Measurements from ENCODE around the gene TPRN. TPM values are rescaled to one million over a fixed set of nuclear protein-coding genes. Genes with fewer than 3 reads are reported as not detected.

The TPRN gene
- polyA plus RNA-seq, 1 of the 3 experiments (the other 2 are of a cell fraction) = 5.2 TPM

DNA sequence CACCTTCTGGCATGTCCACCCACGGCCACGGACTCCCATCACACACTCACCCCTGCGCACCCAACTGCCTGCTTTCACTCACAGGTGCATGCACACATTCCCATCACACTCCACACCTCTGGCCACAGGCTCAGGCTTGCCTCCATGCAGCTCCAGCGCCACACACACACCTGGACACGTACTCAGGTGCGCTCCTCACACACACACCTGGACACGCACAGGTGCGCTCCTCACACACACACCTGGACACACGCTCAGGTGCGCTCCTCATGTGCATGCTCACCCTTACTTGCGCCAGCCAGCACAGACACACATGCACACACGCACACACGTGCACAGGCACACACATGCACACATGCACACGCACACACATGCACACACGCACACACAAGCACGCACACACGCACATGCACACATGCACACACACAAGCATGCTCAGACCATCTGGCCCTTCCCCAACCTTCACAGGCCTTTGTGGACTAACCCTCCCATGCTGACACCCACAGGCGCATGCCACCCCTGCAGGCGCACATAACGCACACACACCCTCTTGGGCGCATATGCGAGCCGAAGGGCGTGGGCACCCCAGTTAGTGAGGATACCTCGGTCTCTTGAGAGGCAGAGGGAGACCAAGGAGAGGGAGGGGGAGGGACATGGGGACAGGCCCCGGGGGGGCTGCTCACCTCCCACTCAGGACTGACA is 53.3 kb downstream of the TPRN start:
- H3K9me3 ChIP-seq = no peaks in the 10 kb centered on the region
- no peaks in the 10 kb centered on the region for H3K36me3 ChIP-seq (replicated peaks in 1 of 2; ENCODE audit: control insufficient read depth in 1 of 2, insufficient read depth in 2 of 2, low read length in 1 of 2)
- no peak overlapping the region for H3K4me2 ChIP-seq
- no peak overlapping the region for H2AFZ ChIP-seq (ENCODE audit: low read depth)
- H3F3A ChIP-seq (replicated peaks; ENCODE audit: insufficient read depth) = no peaks in the 10 kb centered on the region
- H3K27me3 ChIP-seq (ENCODE audit: insufficient read depth) = no peaks in the 10 kb centered on the region
- H3K4me1 ChIP-seq (ENCODE audit: control insufficient read depth in 1 of 2, insufficient read depth in 2 of 2, low read depth in 1 of 2, low read length in 1 of 2) = no peaks in the 10 kb centered on the region
- H3K9ac ChIP-seq = no peak overlapping the region
- TF ChIP-seq REST (IDR thresholded peaks at IDR 0.05; ENCODE audit: low read depth, low read length) (no peak), FOSL2 (IDR thresholded peaks at IDR 0.05; ENCODE audit: borderline replicate concordance, low read depth) (no peak), PBX3 (IDR thresholded peaks at IDR 0.05) (no peak), MEF2A (IDR thresholded peaks at IDR 0.05; ENCODE audit: borderline replicate concordance, low read depth) (no peak), MAX (IDR thresholded peaks at IDR 0.05; ENCODE audit: low read depth) (no peak), ELF1 (IDR thresholded peaks at IDR 0.05) (no peak), FOXM1 (IDR thresholded peaks at IDR 0.05; ENCODE audit: low read depth) (no peak), FOXJ3 (CRISPR knock-in tag; IDR thresholded peaks at IDR 0.05) (no peak)
- H4K20me1 ChIP-seq (ENCODE audit: insufficient read depth) = no peaks in the 10 kb centered on the region
- ChIA-PET CTCF (interaction anchor here (1.9 kb wide), 1 partner anchor 10 kb away, joined by 5 read pairs; no protein-coding TSS in a partner anchor), POLR2A (no interaction called here)
- H3K4me3 ChIP-seq (ENCODE audit: low read depth in 2 of 2, low read length in 1 of 2) = no peak overlapping the region
- no peaks in the 10 kb centered on the region for H3K9me2 ChIP-seq
- H3K27ac ChIP-seq (ENCODE audit: low read depth in 2 of 2, low read length in 1 of 2) = no peak overlapping the region
- 84% methylated on average over 26 of the region's 26 CpGs for WGBS (ENCODE audit: low lambda C conversion rate)
- no peak for DNase-seq
- no peaks in the 10 kb centered on the region for H3K79me2 ChIP-seq (ENCODE audit: insufficient read depth)

DNA sequence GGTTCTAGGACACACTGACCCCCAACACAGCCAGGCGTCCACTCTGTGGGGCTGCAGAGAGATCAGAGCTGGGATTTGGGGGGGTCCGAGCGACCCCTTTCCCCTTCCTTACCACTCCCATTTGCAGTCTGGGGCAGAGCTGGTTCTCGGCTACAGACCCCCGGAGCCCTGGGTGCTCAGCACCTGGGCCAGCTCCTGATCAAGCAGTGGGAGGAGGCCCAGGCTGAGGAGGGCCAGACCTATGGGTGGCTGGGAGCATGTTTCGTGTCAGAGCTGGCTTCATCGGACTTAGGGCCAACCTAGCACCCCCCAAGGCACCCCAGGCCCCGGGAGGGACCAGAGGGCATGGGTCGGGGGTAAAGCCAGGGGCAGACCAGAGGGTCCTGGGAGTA is 54.0 kb downstream of the TPRN start:
- no peak overlapping the region for H3K4me2 ChIP-seq
- POLR2A ChIA-PET = no interaction called here
- CTCF ChIA-PET = interaction anchor here (1.9 kb wide), 1 partner anchor 10 kb away, joined by 5 read pairs; no protein-coding TSS in a partner anchor
- H4K20me1 ChIP-seq (ENCODE audit: insufficient read depth) = no peaks in the 10 kb centered on the region
- no peaks in the 10 kb centered on the region for H3K9me2 ChIP-seq
- H2AFZ ChIP-seq (ENCODE audit: low read depth) = no peak overlapping the region
- H3K79me2 ChIP-seq (ENCODE audit: insufficient read depth) = no peaks in the 10 kb centered on the region
- no peaks in the 10 kb centered on the region for H3K9me3 ChIP-seq
- H3K36me3 ChIP-seq (replicated peaks in 1 of 2; ENCODE audit: control insufficient read depth in 1 of 2, insufficient read depth in 2 of 2, low read length in 1 of 2) = no peaks in the 10 kb centered on the region
- H3K27ac ChIP-seq (ENCODE audit: low read depth in 2 of 2, low read length in 1 of 2) = no peak overlapping the region
- no peak overlapping the region for H3K4me3 ChIP-seq (ENCODE audit: low read depth in 2 of 2, low read length in 1 of 2)
- H3K4me1 ChIP-seq (ENCODE audit: control insufficient read depth in 1 of 2, insufficient read depth in 2 of 2, low read depth in 1 of 2, low read length in 1 of 2) = no peaks in the 10 kb centered on the region
- DNase-seq = no peak
- H3F3A ChIP-seq (replicated peaks; ENCODE audit: insufficient read depth) = no peaks in the 10 kb centered on the region
- no peaks in the 10 kb centered on the region for H3K27me3 ChIP-seq (ENCODE audit: insufficient read depth)
- 69% methylated on average over 9 of the region's 9 CpGs for WGBS (ENCODE audit: low lambda C conversion rate)
- no peak overlapping the region for H3K9ac ChIP-seq
- TF ChIP-seq MXI1 (IDR thresholded peaks at IDR 0.05; ENCODE audit: low read depth, low read length) (no peak), RFX5 (IDR thresholded peaks at IDR 0.05; ENCODE audit: low read length) (no peak), SIN3A (IDR thresholded peaks at IDR 0.05; ENCODE audit: borderline replicate concordance, low read depth, low read length) (no peak), FOXM1 (IDR thresholded peaks at IDR 0.05; ENCODE audit: low read depth) (no peak), REST (IDR thresholded peaks at IDR 0.05; ENCODE audit: low read depth, low read length) (peak; percentile 84)
- TF ChIP-seq, protein P1, sequence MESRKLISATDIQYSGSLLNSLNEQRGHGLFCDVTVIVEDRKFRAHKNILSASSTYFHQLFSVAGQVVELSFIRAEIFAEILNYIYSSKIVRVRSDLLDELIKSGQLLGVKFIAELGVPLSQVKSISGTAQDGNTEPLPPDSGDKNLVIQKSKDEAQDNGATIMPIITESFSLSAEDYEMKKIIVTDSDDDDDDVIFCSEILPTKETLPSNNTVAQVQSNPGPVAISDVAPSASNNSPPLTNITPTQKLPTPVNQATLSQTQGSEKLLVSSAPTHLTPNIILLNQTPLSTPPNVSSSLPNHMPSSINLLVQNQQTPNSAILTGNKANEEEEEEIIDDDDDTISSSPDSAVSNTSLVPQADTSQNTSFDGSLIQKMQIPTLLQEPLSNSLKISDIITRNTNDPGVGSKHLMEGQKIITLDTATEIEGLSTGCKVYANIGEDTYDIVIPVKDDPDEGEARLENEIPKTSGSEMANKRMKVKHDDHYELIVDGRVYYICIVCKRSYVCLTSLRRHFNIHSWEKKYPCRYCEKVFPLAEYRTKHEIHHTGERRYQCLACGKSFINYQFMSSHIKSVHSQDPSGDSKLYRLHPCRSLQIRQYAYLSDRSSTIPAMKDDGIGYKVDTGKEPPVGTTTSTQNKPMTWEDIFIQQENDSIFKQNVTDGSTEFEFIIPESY (IDR thresholded peaks at IDR 0.05; ENCODE audit: borderline replicate concordance, low read depth) = no peak
- TF ChIP-seq, protein P2, sequence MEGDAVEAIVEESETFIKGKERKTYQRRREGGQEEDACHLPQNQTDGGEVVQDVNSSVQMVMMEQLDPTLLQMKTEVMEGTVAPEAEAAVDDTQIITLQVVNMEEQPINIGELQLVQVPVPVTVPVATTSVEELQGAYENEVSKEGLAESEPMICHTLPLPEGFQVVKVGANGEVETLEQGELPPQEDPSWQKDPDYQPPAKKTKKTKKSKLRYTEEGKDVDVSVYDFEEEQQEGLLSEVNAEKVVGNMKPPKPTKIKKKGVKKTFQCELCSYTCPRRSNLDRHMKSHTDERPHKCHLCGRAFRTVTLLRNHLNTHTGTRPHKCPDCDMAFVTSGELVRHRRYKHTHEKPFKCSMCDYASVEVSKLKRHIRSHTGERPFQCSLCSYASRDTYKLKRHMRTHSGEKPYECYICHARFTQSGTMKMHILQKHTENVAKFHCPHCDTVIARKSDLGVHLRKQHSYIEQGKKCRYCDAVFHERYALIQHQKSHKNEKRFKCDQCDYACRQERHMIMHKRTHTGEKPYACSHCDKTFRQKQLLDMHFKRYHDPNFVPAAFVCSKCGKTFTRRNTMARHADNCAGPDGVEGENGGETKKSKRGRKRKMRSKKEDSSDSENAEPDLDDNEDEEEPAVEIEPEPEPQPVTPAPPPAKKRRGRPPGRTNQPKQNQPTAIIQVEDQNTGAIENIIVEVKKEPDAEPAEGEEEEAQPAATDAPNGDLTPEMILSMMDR (IDR thresholded peaks at IDR 0.05) = no peak
